ENCODE results near the gene CHCHD3. TPM values are rescaled to one million over a fixed set of nuclear protein-coding genes. Genes with fewer than 3 reads are reported as not detected.

CHCHD3 gene
- total and polyA plus RNA-seq, 7 donors = 61.7 to 93.4 (median 63.7) TPM

DNA sequence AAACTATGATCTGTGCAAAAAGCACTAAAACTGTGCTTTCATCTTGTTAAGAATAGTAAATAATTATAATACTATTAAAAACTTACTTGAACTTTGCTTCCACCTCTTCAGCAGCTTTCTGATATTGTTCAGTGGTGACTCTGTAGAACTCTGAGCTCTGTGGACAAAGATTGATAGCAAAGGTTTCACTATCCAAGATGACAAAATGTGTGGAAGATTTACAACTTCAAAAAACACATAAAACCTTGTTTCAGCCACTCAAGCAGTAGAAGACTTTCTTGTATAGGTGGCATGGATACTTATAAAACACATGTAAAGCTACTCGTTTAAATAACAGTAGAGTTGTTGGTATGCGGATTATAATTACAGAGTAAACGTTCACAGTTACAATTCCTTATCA is 243.6 kb downstream of the CHCHD3 start:
- TF ChIP-seq POLR2A (IDR thresholded peaks at IDR 0.05) (no peak), EP300 (IDR thresholded peaks at IDR 0.05) (no peak), POLR2AphosphoS5 (IDR thresholded peaks at IDR 0.05) (no peak)
- TF ChIP-seq, protein P1, sequence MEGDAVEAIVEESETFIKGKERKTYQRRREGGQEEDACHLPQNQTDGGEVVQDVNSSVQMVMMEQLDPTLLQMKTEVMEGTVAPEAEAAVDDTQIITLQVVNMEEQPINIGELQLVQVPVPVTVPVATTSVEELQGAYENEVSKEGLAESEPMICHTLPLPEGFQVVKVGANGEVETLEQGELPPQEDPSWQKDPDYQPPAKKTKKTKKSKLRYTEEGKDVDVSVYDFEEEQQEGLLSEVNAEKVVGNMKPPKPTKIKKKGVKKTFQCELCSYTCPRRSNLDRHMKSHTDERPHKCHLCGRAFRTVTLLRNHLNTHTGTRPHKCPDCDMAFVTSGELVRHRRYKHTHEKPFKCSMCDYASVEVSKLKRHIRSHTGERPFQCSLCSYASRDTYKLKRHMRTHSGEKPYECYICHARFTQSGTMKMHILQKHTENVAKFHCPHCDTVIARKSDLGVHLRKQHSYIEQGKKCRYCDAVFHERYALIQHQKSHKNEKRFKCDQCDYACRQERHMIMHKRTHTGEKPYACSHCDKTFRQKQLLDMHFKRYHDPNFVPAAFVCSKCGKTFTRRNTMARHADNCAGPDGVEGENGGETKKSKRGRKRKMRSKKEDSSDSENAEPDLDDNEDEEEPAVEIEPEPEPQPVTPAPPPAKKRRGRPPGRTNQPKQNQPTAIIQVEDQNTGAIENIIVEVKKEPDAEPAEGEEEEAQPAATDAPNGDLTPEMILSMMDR (IDR thresholded peaks at IDR 0.05) = no peak
- intact Hi-C loops (cut with DNase I) = no loop called here
- no peaks in the 10 kb centered on the region for H3K36me3 ChIP-seq
- H3K27me3 ChIP-seq = no peaks in the 10 kb centered on the region
- no peak overlapping the region for H3K27ac ChIP-seq
- DNase-seq = no peak
- no peaks in the 10 kb centered on the region for H3K4me1 ChIP-seq
- H3K9me3 ChIP-seq = no peaks in the 10 kb centered on the region
- no peak overlapping the region for H3K4me3 ChIP-seq
- WGBS, 2 donors = 96% methylated on average over 3 of the region's 3 CpGs

DNA sequence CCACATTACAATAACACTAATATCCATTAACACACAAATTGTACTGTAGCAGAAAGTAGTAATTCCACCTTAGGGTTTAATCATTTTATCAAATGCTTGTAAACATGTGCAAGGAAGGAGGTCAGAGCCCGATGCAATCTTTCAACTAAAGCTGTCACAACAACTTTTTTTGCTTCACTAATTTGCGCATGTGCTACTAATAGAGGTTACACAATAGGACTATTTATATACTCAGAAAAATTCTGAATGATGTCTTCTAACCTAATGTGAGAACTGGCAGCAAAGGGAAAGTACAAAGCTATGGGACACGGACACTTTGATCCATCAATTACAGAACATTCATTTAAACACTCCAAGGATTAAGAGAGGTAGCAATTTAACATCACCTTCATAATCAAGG is 244.4 kb downstream of the CHCHD3 start:
- intact Hi-C loops (cut with DNase I) = no loop called here
- H3K4me1 ChIP-seq = no peaks in the 10 kb centered on the region
- no peaks in the 10 kb centered on the region for H3K36me3 ChIP-seq
- no peak for DNase-seq
- no peak overlapping the region for H3K27ac ChIP-seq
- WGBS, 2 donors = 93 to 97% methylated on average over 3 of the region's 3 CpGs
- no peaks in the 10 kb centered on the region for H3K9me3 ChIP-seq
- TF ChIP-seq, protein P1 (IDR thresholded peaks at IDR 0.05) = no peak
- TF ChIP-seq EP300 (IDR thresholded peaks at IDR 0.05) (no peak), POLR2AphosphoS5 (IDR thresholded peaks at IDR 0.05) (no peak), POLR2A (IDR thresholded peaks at IDR 0.05) (no peak)
- H3K4me3 ChIP-seq = no peak overlapping the region
- H3K27me3 ChIP-seq = no peaks in the 10 kb centered on the region

DNA sequence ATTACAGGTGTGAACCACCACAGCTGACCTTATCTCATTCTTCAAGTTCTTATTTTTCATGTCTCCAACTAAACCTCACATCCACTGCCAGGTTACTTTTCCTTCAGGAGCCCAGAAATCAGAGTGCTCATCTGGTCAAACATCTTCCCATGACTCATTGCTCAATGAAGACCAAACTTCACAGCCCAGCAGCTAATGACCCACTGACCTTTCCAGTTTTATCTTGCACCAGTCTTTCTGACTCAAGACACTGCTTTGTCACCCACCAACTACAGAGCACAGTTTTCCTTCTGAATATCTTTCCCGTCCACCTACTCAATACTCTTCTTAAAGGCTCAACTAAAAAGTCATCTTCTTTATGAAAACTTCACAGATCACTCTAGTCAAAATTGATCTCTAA is 245.1 kb downstream of the CHCHD3 start:
- no peak for DNase-seq
- WGBS, 2 donors = 96 to 98% methylated on average over 1 of the region's 1 CpG
- intact Hi-C loops (cut with DNase I) = no loop called here
- Histone ChIP-seq H3K4me3 (no peak overlapping the region), H3K4me1 (no peaks in the 10 kb centered on the region), H3K36me3 (no peaks in the 10 kb centered on the region), H3K27me3 (no peaks in the 10 kb centered on the region), H3K27ac (no peak overlapping the region), H3K9me3 (no peaks in the 10 kb centered on the region)
- TF ChIP-seq POLR2AphosphoS5 (IDR thresholded peaks at IDR 0.05) (no peak), EP300 (IDR thresholded peaks at IDR 0.05) (no peak), POLR2A (IDR thresholded peaks at IDR 0.05) (no peak)
- TF ChIP-seq, protein P1 (IDR thresholded peaks at IDR 0.05) = no peak

DNA sequence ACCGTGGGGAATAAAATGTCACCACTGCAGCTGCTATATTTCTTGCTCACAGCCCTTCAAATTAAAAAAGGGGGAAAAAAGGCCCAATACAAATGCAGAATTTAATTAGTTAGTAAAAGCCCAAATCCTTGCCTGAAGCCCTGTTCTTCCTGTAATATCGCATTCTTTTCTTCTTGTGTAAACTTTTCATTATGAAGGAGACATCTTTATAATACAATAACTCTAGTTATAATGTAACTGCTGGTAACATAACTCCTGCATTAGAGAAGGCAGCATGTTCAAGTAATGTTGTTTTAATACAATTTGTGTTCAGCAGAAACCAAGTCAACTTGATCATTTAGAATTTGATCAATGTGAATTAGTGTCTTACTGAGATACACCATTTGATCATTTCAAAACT is 250.9 kb downstream of the CHCHD3 start:
- WGBS, 2 donors = 38 to 73% methylated on average over 2 of the region's 2 CpGs
- Histone ChIP-seq H3K36me3 (no peaks in the 10 kb centered on the region), H3K4me3 (no peak overlapping the region), H3K9me3 (no peaks in the 10 kb centered on the region), H3K27me3 (no peaks in the 10 kb centered on the region), H3K27ac (no peak overlapping the region), H3K4me1 (no peaks in the 10 kb centered on the region)
- DNase-seq = no peak
- intact Hi-C loops (cut with DNase I) = no loop called here
- TF ChIP-seq EP300 (IDR thresholded peaks at IDR 0.05) = no peak

DNA sequence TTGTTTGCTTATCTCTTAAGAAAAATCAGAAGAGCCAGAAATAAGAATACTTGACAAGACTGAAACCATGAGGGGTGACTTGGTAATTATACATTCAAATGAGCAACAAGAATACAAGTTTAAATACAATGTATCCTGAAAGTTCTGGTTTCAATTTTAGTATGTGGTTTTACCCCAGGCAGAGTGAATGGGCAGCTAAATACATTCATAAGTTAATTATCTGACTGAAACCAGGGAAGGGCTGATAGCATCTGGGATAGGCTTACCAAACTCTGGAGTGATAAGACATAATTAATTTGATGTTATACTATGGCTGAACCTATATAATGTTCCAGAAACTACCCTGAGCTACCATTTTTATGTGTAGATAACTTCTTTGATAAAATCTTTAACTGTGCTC is 253.4 kb downstream of the CHCHD3 start:
- intact Hi-C loops (cut with DNase I) = no loop called here
- Histone ChIP-seq H3K27me3 (no peaks in the 10 kb centered on the region), H3K4me3 (no peak overlapping the region), H3K4me1 (no peaks in the 10 kb centered on the region), H3K36me3 (no peaks in the 10 kb centered on the region), H3K9me3 (no peaks in the 10 kb centered on the region), H3K27ac (no peak overlapping the region)
- DNase-seq = no peak
- TF ChIP-seq POLR2A (IDR thresholded peaks at IDR 0.05) = no peak
- TF ChIP-seq, protein P1 (IDR thresholded peaks at IDR 0.05) = no peak
- no peak for TF ChIP-seq EP300 (IDR thresholded peaks at IDR 0.05)
- no peak for TF ChIP-seq POLR2AphosphoS5 (IDR thresholded peaks at IDR 0.05)
